K562 (cell line): ENCODE data around the gene KRT8. TPM values are rescaled to one million over a fixed set of nuclear protein-coding genes. Genes with fewer than 3 reads are reported as not detected.
A peak's percentile ranks its signal among the peaks of the same experiment; 100 is the strongest.

Experiments
- ARID2 ChIP-seq: fragments of 450-650 bp; IDR thresholded peaks from 2 replicates; pipeline ENCODE4 v1.6.1; 2017; ENCODE audit warnings: antibody characterized with exemption, mild to moderate bottlenecking
- ARID3B ChIP-seq: fragments of 250-450 bp; sonication (Bioruptor Pico); IDR thresholded peaks from 2 replicates; pipeline ENCODE4 v1.4.0; 2020; ENCODE audit warnings: borderline replicate concordance
- CBFA2T3 ChIP-seq: fragments of 450-650 bp; IDR thresholded peaks from 2 replicates; pipeline ENCODE4 v1.6.1; 2017
- ELF2 ChIP-seq: fragments of 250-450 bp; sonication (Bioruptor Pico); IDR thresholded peaks from 2 replicates; pipeline ENCODE4 v1.5.0; 2021; ENCODE audit warnings: mild to moderate bottlenecking
- FOXM1 ChIP-seq, 2 experiments: fragments of 450-650 bp in 1 of 2; sonication (generic) in 1 of 2; formaldehyde crosslinking in 1 of 2; IDR thresholded peaks; 2 replicates each; pipeline versions ENCODE4 v1.6.1 to v1.9.0; 2017 to 2022; ENCODE audit warnings: low read depth in 2 of 2, mild to moderate bottlenecking in 2 of 2, missing genetic modification reagents in 1 of 2, moderate library complexity in 1 of 2
- MECOM ChIP-seq: fragments of 250-450 bp; sonication (Bioruptor Pico); IDR thresholded peaks from 2 replicates; pipeline ENCODE4 v1.8.0; 2022; ENCODE audit warnings: inconsistent platforms
- MTA3 ChIP-seq: fragments of 450-650 bp; formaldehyde crosslinking; IDR thresholded peaks from 2 replicates; pipeline ENCODE4 v1.6.1; 2017; ENCODE audit warnings: mild to moderate bottlenecking, borderline replicate concordance
- NFE2 ChIP-seq: IDR thresholded peaks from 2 replicates; pipeline ENCODE4 v1.6.1; 2014; ENCODE audit warnings: antibody characterized with exemption, low read depth
- SMAD2 ChIP-seq: fragments of 150-350 bp; IDR thresholded peaks from 2 replicates; pipeline ENCODE4 v1.6.1; 2014; ENCODE audit warnings: low read depth, mild to moderate bottlenecking, low read length
- SMC3 ChIP-seq: conservative IDR thresholded peaks from 2 replicates; pipeline ENCODE4 v1.6.1; 2011; ENCODE audit warnings: low read depth, low read length, improper control_type of control experiment; ENCODE audit not compliant: insufficient read depth
- SNIP1 ChIP-seq: fragments of 450-650 bp; IDR thresholded peaks from 2 replicates; pipeline ENCODE4 v1.7.1; 2017; ENCODE audit warnings: low read depth, mild to moderate bottlenecking
- SRSF1 ChIP-seq: fragments of 200-400 bp; formaldehyde crosslinking; IDR thresholded peaks from 2 replicates; pipeline ENCODE4 v1.6.1; 2017; ENCODE audit warnings: mild to moderate bottlenecking, low read depth, low read length, moderate library complexity
- TAF7 ChIP-seq: fragments of 450-650 bp; IDR thresholded peaks from 2 replicates; pipeline ENCODE4 v1.6.1; 2016; ENCODE audit warnings: missing genetic modification characterization, missing compliant biosample characterization
- THAP12 ChIP-seq: fragments of 250-450 bp; sonication (Bioruptor Pico); IDR thresholded peaks from 2 replicates; pipeline ENCODE4 v1.9.0; 2021; ENCODE audit warnings: mild to moderate bottlenecking, inconsistent platforms
- ZKSCAN1 ChIP-seq: fragments of 150-350 bp; IDR thresholded peaks from 2 replicates; pipeline ENCODE4 v1.6.1; 2016; ENCODE audit warnings: low read depth, low read length
- ZNF140 ChIP-seq: fragments of 250-450 bp; sonication (Bioruptor Pico); IDR thresholded peaks from 2 replicates; pipeline ENCODE4 v1.8.0; 2021; ENCODE audit warnings: moderate library complexity, mild to moderate bottlenecking, inconsistent platforms
- ZNF592 ChIP-seq: fragments of 450-650 bp; IDR thresholded peaks from 2 replicates; pipeline ENCODE4 v1.6.1; 2017; ENCODE audit warnings: antibody characterized with exemption, mild to moderate bottlenecking
- ZNF644 ChIP-seq: fragments of 200-800 bp; sonication (Bioruptor generic); IDR thresholded peaks from 2 replicates; pipeline ENCODE4 v1.6.1; 2016; ENCODE audit warnings: low read depth, missing genetic modification characterization, missing compliant biosample characterization
- ZNF780A ChIP-seq: fragments of 250-450 bp; sonication (Bioruptor Pico); IDR thresholded peaks from 2 replicates; pipeline ENCODE4 v1.5.0; 2021; ENCODE audit warnings: mild to moderate bottlenecking
- polyA plus RNA-seq, 8 experiments: library from polyadenylated mRNA; depleted of rRNA in 4 of 8; stranded (reverse) in 5 of 8; unstranded in 3 of 8; fragments of >200 nt; fragmentation: Nextera tagmentation in 2 of 8; fragmentation: Illumina TruSeq in 1 of 8; extraction: Ambion mirVana in 2 of 8; extraction: Trizol in 1 of 8; gene quantifications; 2 replicates each; pipeline versions ENCODE4 v1.2.1 to v1.2.3, GENCODE V29; 2011 to 2014; ENCODE audit warnings: inconsistent platforms in 1 of 8, missing spikeins in 1 of 8
- total RNA-seq, 7 experiments: library from RNA; depleted of rRNA in 6 of 7; stranded (reverse); fragments of >200 nt in 6 of 7; fragmentation: Illumina TruSeq in 2 of 7; extraction: Trizol in 2 of 7; gene quantifications; 2 replicates each; pipeline versions ENCODE4 v1.2.1 to v1.2.3, GENCODE V29; 2011 to 2021; ENCODE audit warnings: low replicate concordance in 1 of 7

The KRT8 gene
- total and polyA plus RNA-seq, 9 of the 15 experiments (the other 6 are each of a cell fraction or from before 2014, with no cell fraction given) = 41.5 to 661 (median 260) TPM

GRCh38 chr12:52870361-52871290 lies 34.2 kb downstream of the KRT8 start (continued):
- TF ChIP-seq ARID3B (CRISPR knock-in tag) (no peak), ZNF780A (CRISPR knock-in tag) (no peak), SRSF1 (no peak), ELF2 (no peak), CBFA2T3 (no peak), THAP12 (CRISPR knock-in tag) (no peak), ARID2 (peak; percentile 87), ZNF140 (CRISPR knock-in tag) (no peak), SMC3 (peak; percentile 95), ZNF644 (tag) (no peak), MTA3 (peak; percentile 55; the same call in 1 of the 2 replicates), NFE2 (no peak), FOXM1 (IDR thresholded peaks at IDR 0.05; ENCODE audit: low read depth) (no peak), FOXM1 (CRISPR knock-in tag; IDR thresholded peaks at IDR 0.05; ENCODE audit: low read depth) (no peak), ZNF592 (no peak), SMAD2 (no peak), SNIP1 (no peak), ZKSCAN1 (no peak), MECOM (CRISPR knock-in tag) (peak; percentile 64; the same call in 1 of the 2 replicates), TAF7 (tag) (no peak)
